ENCODE results near the gene CFAP97D1. TPM values are rescaled to one million over a fixed set of nuclear protein-coding genes. Genes with fewer than 3 reads are reported as not detected.

CFAP97D1 gene
- polyA plus RNA-seq, 1 donor (not counting 4 experiments of a cell fraction or from before 2014, with no cell fraction given), result not detected

- no peak overlapping the region for H3K27ac ChIP-seq (ENCODE audit: control insufficient read depth, insufficient read depth, low read length)
- DNase-seq (ENCODE audit: low read depth, low spot score) (no peak), FAIRE-seq (no peak)
- no peaks in the 10 kb centered on the region for H3K27me3 ChIP-seq (ENCODE audit: control insufficient read depth, extremely low read depth, insufficient read depth, low read length)
- H3K36me3 ChIP-seq (ENCODE audit: control insufficient read depth in 2 of 2, extremely low read depth in 1 of 2, insufficient read depth in 2 of 2, low read length in 2 of 2), result peaks cover 9 to 24% of the 10 kb centered on the region in 2 experiments
- dilution Hi-C loops (cut with MboI; ENCODE audit: extremely low pct_ligation_motif_present, low sequenced_read_pairs), result no loop called here
- TF ChIP-seq EZH2 (IDR thresholded peaks at IDR 0.05; ENCODE audit: low read length), result no peak
- TF ChIP-seq, protein P1, sequence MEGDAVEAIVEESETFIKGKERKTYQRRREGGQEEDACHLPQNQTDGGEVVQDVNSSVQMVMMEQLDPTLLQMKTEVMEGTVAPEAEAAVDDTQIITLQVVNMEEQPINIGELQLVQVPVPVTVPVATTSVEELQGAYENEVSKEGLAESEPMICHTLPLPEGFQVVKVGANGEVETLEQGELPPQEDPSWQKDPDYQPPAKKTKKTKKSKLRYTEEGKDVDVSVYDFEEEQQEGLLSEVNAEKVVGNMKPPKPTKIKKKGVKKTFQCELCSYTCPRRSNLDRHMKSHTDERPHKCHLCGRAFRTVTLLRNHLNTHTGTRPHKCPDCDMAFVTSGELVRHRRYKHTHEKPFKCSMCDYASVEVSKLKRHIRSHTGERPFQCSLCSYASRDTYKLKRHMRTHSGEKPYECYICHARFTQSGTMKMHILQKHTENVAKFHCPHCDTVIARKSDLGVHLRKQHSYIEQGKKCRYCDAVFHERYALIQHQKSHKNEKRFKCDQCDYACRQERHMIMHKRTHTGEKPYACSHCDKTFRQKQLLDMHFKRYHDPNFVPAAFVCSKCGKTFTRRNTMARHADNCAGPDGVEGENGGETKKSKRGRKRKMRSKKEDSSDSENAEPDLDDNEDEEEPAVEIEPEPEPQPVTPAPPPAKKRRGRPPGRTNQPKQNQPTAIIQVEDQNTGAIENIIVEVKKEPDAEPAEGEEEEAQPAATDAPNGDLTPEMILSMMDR (optimal IDR thresholded peaks at IDR 0.05 in 1 of 3, IDR thresholded peaks at IDR 0.05 in 1 of 3, conservative IDR thresholded peaks at IDR 0.05 in 1 of 3; ENCODE audit: extremely low read depth in 1 of 3, insufficient read depth in 2 of 3, low read length in 3 of 3), result no peak
- no peaks in the 10 kb centered on the region for H4K20me1 ChIP-seq (ENCODE audit: control insufficient read depth, extremely low read depth, insufficient read depth, low read length)
- H3K9me3 ChIP-seq (ENCODE audit: control insufficient read depth, low read depth, low read length), result no peaks in the 10 kb centered on the region
- no peaks in the 10 kb centered on the region for H3K79me2 ChIP-seq (ENCODE audit: control insufficient read depth, insufficient read depth, low read length)
- no peak overlapping the region for H2AFZ ChIP-seq (ENCODE audit: control insufficient read depth, low read length)
- H3K9ac ChIP-seq (ENCODE audit: control insufficient read depth, extremely low read depth, insufficient read depth, low read length), result no peak overlapping the region
- H3K4me2 ChIP-seq (ENCODE audit: control insufficient read depth, extremely low read depth, insufficient read depth, low read depth, low read length), result no peak overlapping the region
- H3K4me1 ChIP-seq (ENCODE audit: control insufficient read depth, extremely low read depth, insufficient read depth, low read length), result peaks cover 4% of the 10 kb centered on the region
- H3K9me1 ChIP-seq (ENCODE audit: control insufficient read depth, extremely low read depth, insufficient read depth, low read length), result no peaks in the 10 kb centered on the region
- no peak overlapping the region for H3K4me3 ChIP-seq (ENCODE audit: control insufficient read depth in 2 of 3, extremely low read depth in 1 of 3, insufficient read depth in 2 of 3, low read depth in 1 of 3, low read length in 3 of 3)
These were observed 43.3 kb downstream of the CFAP97D1 start for GRCh38 chr17:43823350-43824084.

- no peak for FAIRE-seq
- Histone ChIP-seq H3K36me3 (ENCODE audit: control insufficient read depth in 2 of 2, extremely low read depth in 1 of 2, insufficient read depth in 2 of 2, low read length in 2 of 2) (peaks cover 11 to 30% of the 10 kb centered on the region in 2 experiments), H3K9me3 (ENCODE audit: control insufficient read depth, low read depth, low read length) (no peaks in the 10 kb centered on the region), H3K79me2 (ENCODE audit: control insufficient read depth, insufficient read depth, low read length) (no peaks in the 10 kb centered on the region), H2AFZ (ENCODE audit: control insufficient read depth, low read length) (no peak overlapping the region), H3K27ac (ENCODE audit: control insufficient read depth, insufficient read depth, low read length) (no peak overlapping the region), H3K27me3 (ENCODE audit: control insufficient read depth, extremely low read depth, insufficient read depth, low read length) (no peaks in the 10 kb centered on the region), H3K4me2 (ENCODE audit: control insufficient read depth, extremely low read depth, insufficient read depth, low read depth, low read length) (no peak overlapping the region), H3K4me1 (ENCODE audit: control insufficient read depth, extremely low read depth, insufficient read depth, low read length) (peaks cover 4% of the 10 kb centered on the region), H4K20me1 (ENCODE audit: control insufficient read depth, extremely low read depth, insufficient read depth, low read length) (no peaks in the 10 kb centered on the region), H3K4me3 (ENCODE audit: control insufficient read depth in 2 of 3, extremely low read depth in 1 of 3, insufficient read depth in 2 of 3, low read depth in 1 of 3, low read length in 3 of 3) (no peak overlapping the region), H3K9me1 (ENCODE audit: control insufficient read depth, extremely low read depth, insufficient read depth, low read length) (no peaks in the 10 kb centered on the region), H3K9ac (ENCODE audit: control insufficient read depth, extremely low read depth, insufficient read depth, low read length) (no peak overlapping the region)
- TF ChIP-seq, protein P1 (optimal IDR thresholded peaks at IDR 0.05 in 1 of 3, IDR thresholded peaks at IDR 0.05 in 1 of 3, conservative IDR thresholded peaks at IDR 0.05 in 1 of 3; ENCODE audit: extremely low read depth in 1 of 3, insufficient read depth in 2 of 3, low read length in 3 of 3), result no peak
- TF ChIP-seq EZH2 (IDR thresholded peaks at IDR 0.05; ENCODE audit: low read length), result no peak
- dilution Hi-C loops (cut with MboI; ENCODE audit: extremely low pct_ligation_motif_present, low sequenced_read_pairs), result no loop called here
- DNase-seq (ENCODE audit: low read depth, low spot score), result no peak
These were observed 45.3 kb downstream of the CFAP97D1 start for GRCh38 chr17:43825567-43825966.

All from keratinocyte (primary cell).